SU-DHL-6 (cell line): ENCODE data around the gene KIF21B.

Source experiments
- EZH2phosphoT487 ChIP-seq: fragments of 200-600 bp; sonication (generic), shearing (Covaris generic); conservative IDR thresholded peaks from 2 replicates; pipeline ENCODE4 v1.6.1; 2018; ENCODE audit warnings: mild to moderate bottlenecking, antibody characterized with exemption, low read length, moderate library complexity, mixed read lengths
- TF ChIP-seq, protein P1 (sequence below): fragments of 200-600 bp; sonication (generic); IDR thresholded peaks from one replicate; pipeline ENCODE4 v1.5.1; 2017; ENCODE audit warnings: antibody characterized with exemption, mild to moderate bottlenecking, low read length, moderate library complexity; ENCODE audit not compliant: insufficient read depth, poor library complexity, severe bottlenecking

DNA sequence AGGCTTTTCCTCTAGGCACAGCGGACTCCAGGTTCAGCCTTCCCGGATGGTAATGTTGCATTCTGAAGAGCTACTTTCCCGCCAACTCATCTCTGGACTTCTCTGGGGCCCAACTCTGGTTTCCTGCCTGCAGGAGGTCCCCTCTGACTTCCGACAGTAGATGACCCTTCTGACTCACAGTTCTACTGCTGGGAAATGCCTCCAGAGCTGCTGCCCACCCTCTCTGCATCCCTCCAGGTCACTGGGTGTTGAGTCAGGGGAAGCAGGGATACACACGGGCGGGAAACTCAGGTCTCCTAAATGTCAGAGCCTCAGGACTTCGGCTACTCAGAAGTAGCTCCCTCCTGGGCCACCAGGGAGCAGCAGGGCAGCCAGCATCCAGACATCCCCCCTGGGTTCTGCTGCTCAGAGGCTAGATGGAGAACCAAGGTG lies 2.1 kb upstream of the KIF21B start:
- TF ChIP-seq, protein P1, sequence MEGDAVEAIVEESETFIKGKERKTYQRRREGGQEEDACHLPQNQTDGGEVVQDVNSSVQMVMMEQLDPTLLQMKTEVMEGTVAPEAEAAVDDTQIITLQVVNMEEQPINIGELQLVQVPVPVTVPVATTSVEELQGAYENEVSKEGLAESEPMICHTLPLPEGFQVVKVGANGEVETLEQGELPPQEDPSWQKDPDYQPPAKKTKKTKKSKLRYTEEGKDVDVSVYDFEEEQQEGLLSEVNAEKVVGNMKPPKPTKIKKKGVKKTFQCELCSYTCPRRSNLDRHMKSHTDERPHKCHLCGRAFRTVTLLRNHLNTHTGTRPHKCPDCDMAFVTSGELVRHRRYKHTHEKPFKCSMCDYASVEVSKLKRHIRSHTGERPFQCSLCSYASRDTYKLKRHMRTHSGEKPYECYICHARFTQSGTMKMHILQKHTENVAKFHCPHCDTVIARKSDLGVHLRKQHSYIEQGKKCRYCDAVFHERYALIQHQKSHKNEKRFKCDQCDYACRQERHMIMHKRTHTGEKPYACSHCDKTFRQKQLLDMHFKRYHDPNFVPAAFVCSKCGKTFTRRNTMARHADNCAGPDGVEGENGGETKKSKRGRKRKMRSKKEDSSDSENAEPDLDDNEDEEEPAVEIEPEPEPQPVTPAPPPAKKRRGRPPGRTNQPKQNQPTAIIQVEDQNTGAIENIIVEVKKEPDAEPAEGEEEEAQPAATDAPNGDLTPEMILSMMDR: no peak
- TF ChIP-seq EZH2phosphoT487: no peak
